Activated T-helper 2 cell treated with anti-CD3 and anti-CD28 coated beads, Interferon-gamma antibody, Interleukin-2, Interleukin-4, amounts not matched to agents 10 μg/mL and 5 μg/mL and 100 μg/mL, durations not matched to agents 14 hours and 24 hours and 36 hours (primary cell): Measurements from ENCODE around the gene CKM. TPM values are rescaled to one million over a fixed set of nuclear protein-coding genes. Genes with fewer than 3 reads are reported as not detected.

Experiments used
- DNase-seq: peaks from one replicate; pipeline ENCODE4 v3.0.0; 2021; ENCODE audit warnings: low spot score
- H3K27ac Mint-ChIP-seq: one replicate; pipeline ENCODE4 v1.8.0; 2021; ENCODE audit warnings: mixed read lengths
- H3K27me3 Mint-ChIP-seq: one replicate; pipeline ENCODE4 v1.8.0; 2021; ENCODE audit warnings: low read depth, mixed read lengths
- H3K36me3 Mint-ChIP-seq: one replicate; pipeline ENCODE4 v1.8.0; 2021; ENCODE audit warnings: low read depth, mixed read lengths
- H3K4me1 Mint-ChIP-seq: one replicate; pipeline ENCODE4 v1.8.0; 2021; ENCODE audit warnings: low read depth, mixed read lengths
- H3K4me3 Mint-ChIP-seq: one replicate; pipeline ENCODE4 v1.8.0; 2021; ENCODE audit warnings: low read depth, mild to moderate bottlenecking, moderate library complexity, mixed read lengths
- H3K9me3 Mint-ChIP-seq: one replicate; pipeline ENCODE4 v1.8.0; 2021; ENCODE audit warnings: mixed read lengths
- intact Hi-C: fragments of 100-400 bp; cut with micrococcal nuclease; formaldehyde crosslinking; loops from one replicate; pipeline ENCODE4 v1.15.1; 2023
- total RNA-seq: library from RNA; stranded (reverse); gene quantifications from 2 replicates; pipeline ENCODE4 v1.2.3, GENCODE V29; 2022

CKM gene
- total RNA-seq, 1 donor from 2014 or later = not detected

GRCh38 chr19:45263013-45263412 is 59.7 kb downstream of the CKM start:
- no peak for DNase-seq
- no peaks in the 10 kb centered on the region for H3K4me1 Mint-ChIP-seq
- no peaks in the 10 kb centered on the region for H3K9me3 Mint-ChIP-seq
- H3K36me3 Mint-ChIP-seq = no peaks in the 10 kb centered on the region
- no peak overlapping the region for H3K4me3 Mint-ChIP-seq
- intact Hi-C loops = no loop called here
- no peak overlapping the region for H3K27ac Mint-ChIP-seq
- H3K27me3 Mint-ChIP-seq = no peaks in the 10 kb centered on the region

GRCh38 chr19:45262570-45262969 is 60.1 kb downstream of the CKM start:
- H3K4me1 Mint-ChIP-seq = no peaks in the 10 kb centered on the region

GRCh38 chr19:45258862-45259261 is 63.8 kb downstream of the CKM start:
- Mint-ChIP-seq H3K4me3 (no peak overlapping the region), H3K27ac (no peak overlapping the region), H3K36me3 (no peaks in the 10 kb centered on the region), H3K27me3 (no peaks in the 10 kb centered on the region), H3K9me3 (no peaks in the 10 kb centered on the region), H3K4me1 (peaks cover 2% of the 10 kb centered on the region)
- intact Hi-C loops = no loop called here
- no peak for DNase-seq

More at GRCh38 chr19:45262570-45262969, 60.1 kb downstream of the CKM start:
- H3K36me3 Mint-ChIP-seq = no peaks in the 10 kb centered on the region
- no peaks in the 10 kb centered on the region for H3K27me3 Mint-ChIP-seq
- no peak overlapping the region for H3K27ac Mint-ChIP-seq
- DNase-seq = no peak
- no peak overlapping the region for H3K4me3 Mint-ChIP-seq
- intact Hi-C loops = no loop called here
- H3K9me3 Mint-ChIP-seq = no peaks in the 10 kb centered on the region

GRCh38 chr19:45256836-45257235 is 65.8 kb downstream of the CKM start:
- peaks cover 17% of the 10 kb centered on the region for H3K4me1 Mint-ChIP-seq
- H3K9me3 Mint-ChIP-seq = no peaks in the 10 kb centered on the region
- H3K36me3 Mint-ChIP-seq = no peaks in the 10 kb centered on the region
- no peak overlapping the region for H3K4me3 Mint-ChIP-seq
- no peaks in the 10 kb centered on the region for H3K27me3 Mint-ChIP-seq
- no peak overlapping the region for H3K27ac Mint-ChIP-seq
- intact Hi-C loops = no loop called here
- no peak for DNase-seq

Other genes with a start within 250 kb of the CKM start
- gene ZNF296, start 246.4 kb downstream of the CKM start, total RNA-seq = 3.9 and 5.8 TPM in 2 replicates
- 44.9 and 49.4 TPM in 2 replicates for gene GEMIN7, start 243.6 kb downstream of the CKM start, total RNA-seq
- gene PPP1R37, start 229.7 kb downstream of the CKM start, total RNA-seq = 15.7 and 18.4 TPM in 2 replicates
- 0.07 and 0.09 TPM in 2 replicates for gene NKPD1, start 161.9 kb downstream of the CKM start, total RNA-seq
- gene TRAPPC6A, start 144.6 kb downstream of the CKM start, total RNA-seq = 27.4 and 31.4 TPM in 2 replicates
- 9.7 and 10.8 TPM in 2 replicates for gene BLOC1S3, start 144.1 kb downstream of the CKM start, total RNA-seq
- gene EXOC3L2, start 77.5 kb downstream of the CKM start, total RNA-seq = not detected in 2 replicates
- gene MARK4, start 71.6 kb downstream of the CKM start, total RNA-seq = 25.6 and 28.9 TPM in 2 replicates
- gene KLC3, start 17.9 kb upstream of the CKM start, total RNA-seq = 0.18 TPM in 1 of 2 replicates, not detected in the other
- 32.6 and 34.5 TPM in 2 replicates for gene ERCC2, start 47.7 kb upstream of the CKM start, total RNA-seq
- 12.8 and 16.6 TPM in 2 replicates for gene PPP1R13L, start 82.2 kb upstream of the CKM start, total RNA-seq
- 16.1 and 16.7 TPM in 2 replicates for gene POLR1G, start 83.8 kb upstream of the CKM start, total RNA-seq
- 114 and 118 TPM in 2 replicates for gene ERCC1, start 101.0 kb upstream of the CKM start, total RNA-seq
- 10.2 and 10.9 TPM in 2 replicates for gene FOSB, start 145.1 kb upstream of the CKM start, total RNA-seq
- gene RTN2, start 174.2 kb upstream of the CKM start, total RNA-seq = 4.0 and 8.1 TPM in 2 replicates
- 2.5 and 3.1 TPM in 2 replicates for gene PPM1N, start 175.6 kb upstream of the CKM start, total RNA-seq
- 232 and 244 TPM in 2 replicates for gene VASP, start 184.6 kb upstream of the CKM start, total RNA-seq